ENCODE data around the gene DNAJC5G.

DNA sequence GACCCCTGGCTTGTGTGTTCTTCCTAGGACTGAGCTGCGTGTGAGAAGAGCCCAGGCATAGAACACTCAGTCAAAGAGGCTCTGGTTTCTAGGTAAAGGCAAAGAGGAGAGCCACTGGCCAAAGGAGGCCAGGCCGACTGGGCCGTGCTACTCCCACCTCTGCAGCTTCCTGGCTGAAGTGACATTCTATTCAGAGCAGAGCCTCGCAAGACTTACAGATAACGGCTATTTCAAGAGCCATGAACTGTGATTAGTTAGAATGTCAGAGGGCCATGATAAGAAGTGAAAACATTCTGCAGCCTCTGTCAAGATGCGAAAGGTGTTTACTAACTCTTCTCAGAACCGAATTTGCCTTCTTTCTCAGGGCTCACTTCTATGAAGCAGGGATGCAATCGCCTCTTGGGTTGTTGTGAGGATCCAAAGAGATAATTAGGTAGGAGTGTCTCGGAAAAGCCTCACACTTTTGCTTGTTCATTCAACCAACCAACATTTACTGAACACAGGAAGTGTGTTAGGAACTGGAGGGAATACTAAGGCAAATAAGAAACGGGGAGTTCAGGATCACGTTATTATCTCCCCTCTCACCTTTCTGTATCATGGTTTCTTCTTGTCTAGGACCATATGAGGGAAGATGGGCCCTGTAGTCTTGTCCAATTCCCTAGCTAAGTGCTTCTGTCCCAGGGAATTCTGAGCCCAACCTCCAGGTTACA lies 3.4 kb upstream of the DNAJC5G start:
- TF ChIP-seq PHF8 (IDR thresholded peaks at IDR 0.05; ENCODE audit: borderline replicate concordance, low read length) (no peak), POLR2A (conservative IDR thresholded peaks at IDR 0.05) (no peak), CHD2 (IDR thresholded peaks at IDR 0.05; ENCODE audit: low read depth, low read length) (no peak), TAF7 (tag; IDR thresholded peaks at IDR 0.05) (no peak), RNF2 (IDR thresholded peaks at IDR 0.05) (0 out of 2 replicates have a peak, but pooled peaks have one; percentile 52), RBM22 (IDR thresholded peaks at IDR 0.05; ENCODE audit: low read depth, low read length, poor library complexity, severe bottlenecking) (no peak), ZBTB8A (IDR thresholded peaks at IDR 0.05; ENCODE audit: partially characterized antibody) (no peak), CBX8 (IDR thresholded peaks at IDR 0.05; ENCODE audit: borderline replicate concordance, extremely low read depth, low read depth, low read length, poor library complexity, severe bottlenecking) (no peak)

All from K562 (cell line).